Measurements from ENCODE around the gene FEM1B.

DNA sequence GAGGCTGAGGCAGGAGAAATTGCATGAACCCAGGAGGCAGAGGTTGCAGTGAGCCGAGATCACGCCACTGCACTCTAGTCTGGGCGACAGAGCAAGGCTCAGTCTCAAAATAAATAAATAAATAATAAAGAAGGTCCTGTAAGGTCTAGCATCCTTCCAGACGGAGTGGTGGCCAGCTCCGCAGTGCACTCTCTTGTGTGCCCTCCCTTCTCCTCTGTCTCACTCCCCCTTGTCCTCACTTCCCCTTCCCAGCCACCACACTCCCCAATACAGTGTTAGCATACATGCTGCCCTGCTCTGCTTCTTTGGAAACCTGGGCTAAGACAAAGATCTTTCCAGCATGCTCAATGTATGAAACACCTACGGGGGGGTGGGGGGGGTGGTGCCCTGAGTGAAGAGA is 44.6 kb upstream of the FEM1B start:
- no peak for TF ChIP-seq EZH2 (IDR thresholded peaks at IDR 0.05; ENCODE audit: borderline replicate concordance, low read depth, low read length, poor library complexity, severe bottlenecking)
- TF ChIP-seq, protein P1, sequence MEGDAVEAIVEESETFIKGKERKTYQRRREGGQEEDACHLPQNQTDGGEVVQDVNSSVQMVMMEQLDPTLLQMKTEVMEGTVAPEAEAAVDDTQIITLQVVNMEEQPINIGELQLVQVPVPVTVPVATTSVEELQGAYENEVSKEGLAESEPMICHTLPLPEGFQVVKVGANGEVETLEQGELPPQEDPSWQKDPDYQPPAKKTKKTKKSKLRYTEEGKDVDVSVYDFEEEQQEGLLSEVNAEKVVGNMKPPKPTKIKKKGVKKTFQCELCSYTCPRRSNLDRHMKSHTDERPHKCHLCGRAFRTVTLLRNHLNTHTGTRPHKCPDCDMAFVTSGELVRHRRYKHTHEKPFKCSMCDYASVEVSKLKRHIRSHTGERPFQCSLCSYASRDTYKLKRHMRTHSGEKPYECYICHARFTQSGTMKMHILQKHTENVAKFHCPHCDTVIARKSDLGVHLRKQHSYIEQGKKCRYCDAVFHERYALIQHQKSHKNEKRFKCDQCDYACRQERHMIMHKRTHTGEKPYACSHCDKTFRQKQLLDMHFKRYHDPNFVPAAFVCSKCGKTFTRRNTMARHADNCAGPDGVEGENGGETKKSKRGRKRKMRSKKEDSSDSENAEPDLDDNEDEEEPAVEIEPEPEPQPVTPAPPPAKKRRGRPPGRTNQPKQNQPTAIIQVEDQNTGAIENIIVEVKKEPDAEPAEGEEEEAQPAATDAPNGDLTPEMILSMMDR (conservative IDR thresholded peaks at IDR 0.05; ENCODE audit: low read depth, low read length) = no peak

Data from A673 (cell line).